Ectodermal cell (in vitro differentiated cells): Measurements from ENCODE around the gene SKI.
"Not testable (repeated sequence)": the region's sequence is repeated elsewhere in the genome, so short reads cannot be mapped to it uniquely, and the experiment has no call there.

Experiments used
- H3K27ac ChIP-seq: 2 replicates; pipeline ENCODE4 v1.7.0; 2013; ENCODE audit warnings: mild to moderate bottlenecking, low read depth, low read length; ENCODE audit not compliant: insufficient read depth, poor library complexity, severe bottlenecking
- H3K27me3 ChIP-seq: 2 replicates; pipeline ENCODE4 v1.7.0; 2013; ENCODE audit warnings: mild to moderate bottlenecking, low read length; ENCODE audit not compliant: insufficient read depth, control insufficient read depth, poor library complexity, severe bottlenecking
- H3K36me3 ChIP-seq: one replicate; pipeline ENCODE4 v1.7.0; 2013; ENCODE audit warnings: low read length; ENCODE audit not compliant: control insufficient read depth, insufficient read depth
- H3K4me1 ChIP-seq: one replicate; pipeline ENCODE4 v1.7.0; 2013; ENCODE audit warnings: low read length; ENCODE audit not compliant: control insufficient read depth, insufficient read depth
- H3K4me3 ChIP-seq: 2 replicates; pipeline ENCODE4 v1.7.0; 2013; ENCODE audit warnings: low read depth, low read length, control low read depth; ENCODE audit not compliant: insufficient read depth
- H3K9me3 ChIP-seq: 2 replicates; pipeline ENCODE4 v1.7.0; 2013; ENCODE audit warnings: mild to moderate bottlenecking, low read length, moderate library complexity; ENCODE audit not compliant: control insufficient read depth
- WGBS, 2 experiments: methylation state at CpG; one replicate each; pipeline ENCODE4 v1.1.7; 2013; ENCODE audit warnings: missing lambda C conversion rate in 2 of 2; 5-methylcytosine and 5-hydroxymethylcytosine counted together

SKI gene

DNA sequence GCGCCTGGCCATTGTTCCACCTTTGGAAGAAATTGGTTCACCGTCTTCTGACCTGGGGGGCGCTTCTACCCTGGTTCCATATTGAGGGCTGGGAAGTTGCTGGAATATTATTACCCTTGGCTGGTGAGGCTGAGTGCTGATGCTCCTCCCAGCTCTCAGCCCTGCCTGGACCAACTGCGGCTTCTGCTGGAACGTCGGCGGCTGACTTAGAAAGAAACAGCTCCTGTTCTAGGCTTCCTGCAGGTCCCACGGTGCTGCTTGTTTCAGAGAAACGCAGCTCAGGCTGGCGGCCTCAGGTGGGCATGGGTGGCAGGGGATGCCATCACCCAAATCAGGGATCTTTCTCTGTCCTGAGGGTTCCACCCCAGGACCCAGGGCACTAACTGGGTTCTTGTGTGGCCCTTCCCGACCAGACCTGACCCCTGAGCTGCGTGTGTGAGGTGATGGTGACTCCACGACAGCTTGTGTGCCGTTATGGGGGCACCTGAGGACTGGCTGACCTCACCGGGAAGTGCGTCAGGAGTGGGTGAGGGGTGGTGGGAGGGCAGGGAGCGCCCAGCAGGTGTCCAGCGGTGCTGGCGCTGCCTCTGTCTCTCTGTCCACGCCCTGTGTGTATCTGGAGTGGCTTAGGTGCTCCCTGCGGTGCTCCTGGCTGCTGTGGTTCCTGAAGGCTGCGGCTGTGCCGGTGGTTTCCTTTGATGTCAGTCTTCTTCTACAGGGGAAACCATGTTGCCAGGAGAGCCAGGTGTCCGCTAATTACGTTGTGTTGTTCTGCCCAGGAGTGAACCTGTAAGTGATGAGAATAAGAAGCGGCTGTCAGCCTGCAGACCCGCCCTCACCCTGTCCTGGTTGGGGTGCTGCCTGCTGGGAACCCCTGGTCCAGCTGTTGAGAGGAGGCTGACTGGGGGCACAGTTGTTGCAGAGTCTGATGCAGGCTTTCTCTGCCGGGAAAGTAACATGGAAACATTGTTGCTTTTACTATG is 8.9 kb downstream of the SKI start:
- Histone ChIP-seq H3K4me1 (peaks cover 32% of the 10 kb centered on the region), H3K27me3 (no peaks in the 10 kb centered on the region), H3K36me3 (no peaks in the 10 kb centered on the region), H3K4me3 (no peak overlapping the region), H3K27ac (no peak overlapping the region), H3K9me3 (no peaks in the 10 kb centered on the region)
- WGBS, 2 experiments: 85 to 88% methylated on average over 28 of the region's 28 CpGs

DNA sequence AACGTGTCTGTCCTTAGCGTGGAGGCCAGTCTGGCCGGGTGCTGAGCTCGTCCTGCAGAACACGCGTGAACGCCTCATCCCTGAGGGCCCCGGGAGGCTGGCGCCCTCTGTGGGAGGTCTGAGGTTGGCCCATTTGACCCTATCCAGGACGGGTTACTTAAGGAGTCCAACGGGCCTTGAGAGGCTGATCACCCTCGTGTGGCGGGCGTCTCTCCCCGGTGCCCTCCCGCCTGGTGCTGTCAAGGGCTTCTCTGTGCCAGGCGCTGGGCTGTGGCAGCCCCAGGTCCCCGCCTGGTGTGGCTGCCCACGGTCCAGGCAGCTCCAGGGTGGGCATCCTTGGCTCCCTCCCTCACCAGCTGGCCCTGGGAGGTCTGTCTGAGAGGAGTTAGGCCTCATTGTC is 9.7 kb downstream of the SKI start:
- no peak overlapping the region for H3K27ac ChIP-seq
- no peaks in the 10 kb centered on the region for H3K36me3 ChIP-seq
- no peaks in the 10 kb centered on the region for H3K27me3 ChIP-seq
- peaks cover 24% of the 10 kb centered on the region for H3K4me1 ChIP-seq
- no peaks in the 10 kb centered on the region for H3K9me3 ChIP-seq
- WGBS, 2 experiments: 91 to 92% methylated on average over 19 of the region's 19 CpGs
- no peak overlapping the region for H3K4me3 ChIP-seq

DNA sequence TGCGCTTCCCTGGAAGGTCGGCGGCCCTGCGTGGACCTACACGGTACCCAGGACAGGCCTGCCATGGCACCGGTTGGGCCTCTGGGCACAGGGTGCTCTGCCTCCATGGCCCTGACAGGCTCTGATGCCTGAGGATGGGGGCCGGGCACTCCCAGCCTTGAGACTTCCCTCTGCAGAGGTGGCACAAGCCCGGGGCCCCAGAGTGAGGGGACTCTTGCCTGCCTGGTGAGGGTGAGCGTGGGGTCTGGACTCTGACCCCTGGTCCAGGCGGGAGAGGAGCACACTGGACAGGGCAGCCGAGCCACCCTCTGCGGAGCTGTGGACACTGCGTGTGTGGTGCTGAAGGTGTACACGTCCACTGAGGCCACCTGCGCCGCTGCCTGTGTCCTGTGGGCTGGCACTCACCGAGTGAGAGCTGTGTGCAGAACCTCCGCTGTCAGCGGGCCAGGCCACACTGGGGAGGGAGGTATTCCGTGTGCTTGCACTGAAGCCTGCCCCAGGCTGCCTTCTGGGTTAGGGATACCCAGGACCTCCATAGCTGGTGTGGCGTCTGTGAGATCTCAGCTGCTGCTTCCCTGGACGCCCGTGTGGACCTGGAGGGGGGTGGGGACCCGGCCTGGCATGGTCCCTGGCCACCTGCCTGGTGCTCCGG is 10.4 kb downstream of the SKI start:
- Histone ChIP-seq H3K27ac (no peak overlapping the region), H3K4me3 (no peak overlapping the region), H3K27me3 (no peaks in the 10 kb centered on the region), H3K36me3 (no peaks in the 10 kb centered on the region), H3K9me3 (no peaks in the 10 kb centered on the region), H3K4me1 (peaks cover 17% of the 10 kb centered on the region)
- 94 to 96% methylated on average over 25 of the region's 25 CpGs for WGBS, 2 experiments

DNA sequence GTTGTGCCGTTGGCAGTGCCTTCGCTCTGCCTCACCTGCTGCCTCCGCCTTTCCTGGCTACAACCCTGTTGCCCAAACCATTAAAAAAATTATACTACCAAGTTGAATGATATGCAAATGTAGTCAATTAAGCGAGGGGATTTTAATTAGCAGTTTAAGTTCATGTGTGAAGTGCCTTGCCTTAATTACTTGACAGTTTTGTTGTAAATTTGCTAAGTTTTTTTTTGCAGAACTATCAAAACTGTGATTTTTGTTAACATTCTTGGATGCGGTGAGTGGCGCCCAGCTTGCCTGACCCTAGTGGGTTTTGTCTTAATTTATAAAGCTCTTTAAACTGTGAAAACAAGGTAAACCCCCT is 10.9 kb downstream of the SKI start:
- Histone ChIP-seq H3K4me1 (peaks cover 12% of the 10 kb centered on the region), H3K27me3 (no peaks in the 10 kb centered on the region), H3K9me3 (no peaks in the 10 kb centered on the region), H3K36me3 (no peaks in the 10 kb centered on the region), H3K27ac (no peak overlapping the region), H3K4me3 (no peak overlapping the region)
- WGBS, 2 experiments: 94 to 98% methylated on average over 6 of the region's 6 CpGs

DNA sequence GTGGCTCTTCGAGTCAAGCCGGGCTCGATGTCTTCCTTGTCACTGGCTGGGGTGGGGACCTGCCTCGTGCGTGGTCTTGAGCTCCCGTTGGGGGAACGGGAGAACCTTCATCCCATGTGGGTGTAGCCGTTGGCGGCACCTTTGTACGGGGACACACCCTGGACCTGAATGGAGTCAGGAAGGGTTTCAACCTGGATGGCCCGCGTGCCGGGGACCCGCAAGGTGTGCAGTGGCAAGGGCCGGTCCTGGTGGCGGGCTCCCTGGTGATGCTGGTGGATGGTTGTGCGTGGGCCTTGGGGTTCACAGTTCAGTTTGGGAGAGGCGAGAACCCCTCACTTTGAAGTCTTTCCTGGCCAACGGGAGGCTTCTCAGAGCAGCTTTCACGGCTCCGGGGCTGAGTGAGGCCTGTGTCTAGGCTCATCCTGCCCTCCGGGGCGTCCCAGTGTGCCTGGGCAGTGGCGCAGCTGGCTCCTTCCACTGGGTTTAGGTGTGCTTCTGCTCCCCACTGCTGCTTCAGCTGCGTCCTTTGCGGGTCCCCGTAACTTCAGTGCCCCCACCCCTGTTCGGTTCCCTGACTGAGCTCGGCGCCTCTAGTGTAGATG is 11.4 kb downstream of the SKI start:
- H3K27me3 ChIP-seq: no peaks in the 10 kb centered on the region
- 93 to 94% methylated on average over 30 of the region's 30 CpGs for WGBS, 2 experiments
- H3K4me1 ChIP-seq: peaks cover 8% of the 10 kb centered on the region
- H3K9me3 ChIP-seq: no peaks in the 10 kb centered on the region
- H3K27ac ChIP-seq: no peak overlapping the region
- no peak overlapping the region for H3K4me3 ChIP-seq
- H3K36me3 ChIP-seq: no peaks in the 10 kb centered on the region

DNA sequence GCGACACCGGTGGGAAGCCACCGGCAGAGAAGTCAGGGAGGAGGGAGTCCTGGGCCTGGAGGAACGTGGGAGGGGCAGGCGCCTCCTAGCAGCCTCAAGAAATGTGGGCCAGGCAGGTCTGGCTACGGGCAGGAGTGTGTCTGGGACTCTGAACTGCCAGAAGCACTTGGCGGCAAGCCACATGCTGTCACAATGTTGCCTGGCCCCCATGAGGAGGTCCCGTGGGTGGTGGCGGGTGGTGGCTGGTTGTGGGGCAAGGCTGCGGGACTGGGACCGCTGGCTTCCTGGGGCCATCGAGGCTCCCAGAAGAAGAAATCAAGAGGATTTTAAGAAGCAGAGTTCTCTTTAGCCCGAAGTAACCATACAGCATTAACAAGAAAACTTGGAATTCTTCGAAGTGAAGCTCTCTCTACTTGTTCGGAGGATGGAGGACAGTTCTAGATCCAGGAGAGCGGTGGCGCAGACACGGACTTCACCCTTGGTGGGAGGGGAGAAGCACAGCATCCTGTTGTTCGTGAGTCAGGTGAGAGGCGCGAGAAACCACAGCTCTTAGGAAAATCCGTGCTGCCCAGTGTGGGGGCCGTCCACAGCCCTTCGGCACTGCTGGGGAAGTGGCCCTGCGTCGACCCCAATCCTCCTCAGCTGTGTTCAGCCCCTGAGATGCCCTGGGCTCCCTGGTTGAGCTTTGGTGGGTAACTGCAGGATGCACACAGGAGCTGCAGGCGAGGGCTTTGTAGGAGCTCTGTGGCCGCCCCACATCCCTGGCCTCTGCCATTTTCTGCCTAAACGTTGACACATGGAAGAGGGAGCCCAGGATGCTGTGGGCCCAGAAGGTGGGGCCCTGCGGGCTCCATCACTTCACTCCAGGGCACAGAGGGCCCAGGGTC is 12.4 kb downstream of the SKI start:
- Histone ChIP-seq H3K27ac (no peak overlapping the region), H3K9me3 (no peaks in the 10 kb centered on the region), H3K36me3 (no peaks in the 10 kb centered on the region), H3K4me3 (no peak overlapping the region), H3K27me3 (no peaks in the 10 kb centered on the region), H3K4me1 (peaks cover 8% of the 10 kb centered on the region)
- WGBS, 2 experiments: 93 to 94% methylated on average over 30 of the region's 30 CpGs

DNA sequence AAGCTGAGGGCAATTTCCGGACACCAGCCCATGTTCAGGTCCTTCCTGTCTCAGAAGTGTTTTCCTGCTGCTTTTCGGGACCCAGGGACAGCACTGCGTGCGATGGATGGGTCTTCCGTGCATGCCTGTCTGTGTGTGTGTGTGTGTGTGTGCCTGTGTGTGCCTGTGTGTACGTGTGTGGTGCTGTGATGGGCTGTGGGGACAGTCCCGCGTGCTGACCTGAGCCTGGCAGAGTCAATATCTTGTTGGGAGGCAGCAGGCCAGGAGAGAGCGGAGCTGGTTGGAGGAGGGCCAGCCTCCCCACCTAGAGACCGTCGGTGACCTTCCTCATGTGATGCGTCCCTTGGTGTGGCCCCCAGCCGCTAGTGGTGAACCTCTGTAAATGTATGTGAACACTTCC is 13.7 kb downstream of the SKI start:
- H3K27ac ChIP-seq: no peak overlapping the region
- H3K4me3 ChIP-seq: no peak overlapping the region
- no peaks in the 10 kb centered on the region for H3K9me3 ChIP-seq
- H3K36me3 ChIP-seq: no peaks in the 10 kb centered on the region
- no peaks in the 10 kb centered on the region for H3K27me3 ChIP-seq
- WGBS, 2 experiments: 92 to 95% methylated on average over 13 of the region's 13 CpGs
- peaks cover 15% of the 10 kb centered on the region for H3K4me1 ChIP-seq

DNA sequence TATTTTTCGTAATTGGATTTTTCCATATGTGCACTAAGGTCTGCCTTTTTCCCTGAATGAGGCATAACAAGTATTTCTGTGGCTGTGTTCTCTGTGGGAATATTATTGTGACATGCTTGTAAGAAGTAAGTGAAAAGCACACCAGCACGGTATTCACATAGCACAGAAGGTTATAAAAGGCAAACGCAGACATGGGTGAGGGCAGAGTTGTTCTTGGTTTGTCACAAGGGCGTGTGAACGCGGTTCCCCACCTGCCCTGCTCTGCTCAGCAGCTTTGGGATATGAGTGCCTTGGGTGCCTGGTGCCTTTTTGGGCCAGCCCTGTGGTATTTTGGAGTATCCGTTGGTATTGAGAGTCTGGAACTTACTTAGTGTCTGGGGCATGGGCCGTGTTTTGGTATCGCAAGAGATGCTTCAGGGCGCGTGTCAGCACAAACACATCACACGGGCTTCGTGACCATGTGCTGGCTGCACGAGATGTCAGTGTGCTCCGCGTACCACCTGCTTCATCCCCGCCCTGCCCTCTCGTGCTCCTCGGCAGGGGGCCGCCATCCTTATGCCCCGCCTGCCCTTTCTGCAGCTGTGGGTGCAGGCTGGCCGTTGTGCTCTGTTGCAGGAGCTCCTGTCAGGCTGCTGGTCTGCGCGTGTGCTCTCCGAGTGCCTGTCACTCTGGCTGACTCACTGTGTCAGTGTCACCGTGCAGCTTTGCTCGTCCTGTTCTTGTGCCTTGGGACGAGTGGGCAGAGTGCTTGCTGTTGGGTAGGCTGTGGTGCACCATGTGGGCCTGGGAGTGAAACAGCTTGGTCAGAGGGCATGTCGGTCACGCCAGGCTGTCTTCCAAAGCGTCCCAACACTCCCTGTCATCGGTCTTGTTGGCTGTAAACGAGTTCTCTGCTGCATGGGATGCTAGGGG is 15.0 kb downstream of the SKI start:
- Histone ChIP-seq H3K4me1 (peaks cover 21% of the 10 kb centered on the region), H3K27me3 (no peaks in the 10 kb centered on the region), H3K27ac (no peak overlapping the region), H3K9me3 (no peaks in the 10 kb centered on the region), H3K4me3 (no peak overlapping the region), H3K36me3 (no peaks in the 10 kb centered on the region)
- 92 to 93% methylated on average over 33 of the region's 33 CpGs for WGBS, 2 experiments

DNA sequence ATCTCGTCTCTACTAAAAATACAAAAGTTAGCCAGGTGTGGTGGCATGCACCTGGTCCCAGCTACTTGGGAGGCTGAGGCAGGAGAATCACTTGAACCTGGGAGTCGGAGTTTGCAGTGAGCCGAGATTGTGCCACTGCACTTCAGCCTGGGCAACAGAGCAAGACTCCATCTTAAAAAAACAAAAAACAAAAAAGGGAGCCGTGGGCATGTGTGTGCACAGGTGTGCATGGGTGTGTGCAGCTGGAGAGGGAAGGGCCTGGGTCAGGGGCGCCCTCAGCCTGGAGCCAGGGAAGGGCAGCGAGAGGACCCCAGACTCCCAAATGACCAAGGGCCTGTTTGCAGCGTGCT is 18.9 kb downstream of the SKI start:
- H3K4me1 ChIP-seq: peaks cover 55% of the 10 kb centered on the region
- not testable (repeated sequence) for H3K36me3 ChIP-seq, H3K27ac ChIP-seq

More for the DNA sequence above, 18.9 kb downstream of the SKI start:
- H3K27me3 ChIP-seq, H3K4me3 ChIP-seq, H3K9me3 ChIP-seq: not testable (repeated sequence)
- 93 to 95% methylated on average over 7 of the region's 7 CpGs for WGBS, 2 experiments
